Activated B cell treated with CpG ODN at 0.5 μM for 24 hours (primary cell): ENCODE results near the gene EIF5A. TPM values are rescaled to one million over a fixed set of nuclear protein-coding genes. Genes with fewer than 3 reads are reported as not detected.
A peak's percentile ranks its signal among the peaks of the same experiment; 100 is the strongest.
"Not testable (repeated sequence)": the region's sequence is repeated elsewhere in the genome, so short reads cannot be mapped to it uniquely, and the experiment has no call there.

ENCODE experiments used
- ATAC-seq: fragments of 200-7000 bp; cut with Tn5 transposase; one replicate; pipeline ENCODE4 v1.10.0; 2021; ENCODE audit warnings: low read depth, mild to moderate bottlenecking, moderate library complexity
- CTCF ChIA-PET: fragments of 350-600 bp; sonication (Branson Sonifier 250); formaldehyde crosslinking; loops from one replicate; lab custom pipeline; 2021; ENCODE audit warnings: antibody characterized with exemption; lab: Charles Lee
- POLR2A ChIA-PET: fragments of 350-600 bp; sonication (Branson Sonifier 250); formaldehyde crosslinking; loops from one replicate; lab custom pipeline; 2021; ENCODE audit warnings: antibody characterized with exemption; lab: Charles Lee
- DNase-seq: peaks from one replicate; pipeline ENCODE4 v3.0.0; 2022
- H3K27ac Mint-ChIP-seq: one replicate; pipeline ENCODE4 v1.8.0; 2020; ENCODE audit warnings: mixed read lengths
- H3K27me3 Mint-ChIP-seq: one replicate; pipeline ENCODE4 v1.8.0; 2021; ENCODE audit warnings: mixed read lengths
- H3K36me3 Mint-ChIP-seq: one replicate; pipeline ENCODE4 v1.8.0; 2021; ENCODE audit warnings: low read depth, mixed read lengths
- H3K4me1 Mint-ChIP-seq: one replicate; pipeline ENCODE4 v1.8.0; 2021; ENCODE audit warnings: mixed read lengths
- H3K4me3 Mint-ChIP-seq: one replicate; pipeline ENCODE4 v1.8.0; 2020; ENCODE audit warnings: mild to moderate bottlenecking, mixed read lengths
- H3K9me3 Mint-ChIP-seq: one replicate; pipeline ENCODE4 v1.8.0; 2020; ENCODE audit warnings: mixed read lengths
- intact Hi-C: fragments of 100-400 bp; cut with micrococcal nuclease; formaldehyde crosslinking; loops from one replicate; pipeline ENCODE4 v1.15.1; 2024
- total RNA-seq: library from RNA; stranded (reverse); gene quantifications from 2 replicates; pipeline ENCODE4 v1.2.3, GENCODE V29; 2022
- TF ChIP-seq, protein P1 (sequence below): fragments of 200-600 bp; IDR thresholded peaks from one replicate; pipeline ENCODE4 v1.8.0; 2022; ENCODE audit warnings: antibody characterized with exemption, mild to moderate bottlenecking

EIF5A gene
- total RNA-seq, 1 donor from 2014 or later: 656 TPM

DNA sequence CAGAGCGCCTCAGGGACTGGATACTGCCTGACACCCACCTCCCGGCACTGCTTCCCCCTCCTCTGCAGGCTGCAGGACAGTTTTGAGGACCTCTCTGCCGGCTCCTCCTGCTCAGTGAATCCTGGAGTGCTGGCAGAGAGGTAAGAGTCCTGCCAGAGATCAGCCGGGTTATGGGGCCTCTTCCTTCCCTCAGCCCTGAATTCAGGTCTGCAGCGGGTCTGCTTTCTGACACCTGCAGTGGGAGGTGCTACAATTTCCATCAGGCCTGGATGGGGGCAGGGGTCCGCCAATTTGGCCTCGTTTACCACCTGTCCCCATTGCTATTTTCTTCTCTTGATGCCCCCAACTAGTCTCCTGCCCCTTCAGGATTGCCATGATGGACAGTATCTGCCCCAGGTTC, 24.7 kb downstream of the EIF5A start:
- intact Hi-C loops: no loop called here
- DNase-seq: no peak
- POLR2A ChIA-PET: interaction anchor here (0.7 to 1.0 kb wide), 2 partner anchors 19 to 242 kb away, joined by 3 read pairs; no protein-coding TSS in a partner anchor
- peaks cover 14% of the 10 kb centered on the region for H3K36me3 Mint-ChIP-seq
- CTCF ChIA-PET: no interaction called here
- H3K27me3 Mint-ChIP-seq: no peaks in the 10 kb centered on the region
- TF ChIP-seq, protein P1, sequence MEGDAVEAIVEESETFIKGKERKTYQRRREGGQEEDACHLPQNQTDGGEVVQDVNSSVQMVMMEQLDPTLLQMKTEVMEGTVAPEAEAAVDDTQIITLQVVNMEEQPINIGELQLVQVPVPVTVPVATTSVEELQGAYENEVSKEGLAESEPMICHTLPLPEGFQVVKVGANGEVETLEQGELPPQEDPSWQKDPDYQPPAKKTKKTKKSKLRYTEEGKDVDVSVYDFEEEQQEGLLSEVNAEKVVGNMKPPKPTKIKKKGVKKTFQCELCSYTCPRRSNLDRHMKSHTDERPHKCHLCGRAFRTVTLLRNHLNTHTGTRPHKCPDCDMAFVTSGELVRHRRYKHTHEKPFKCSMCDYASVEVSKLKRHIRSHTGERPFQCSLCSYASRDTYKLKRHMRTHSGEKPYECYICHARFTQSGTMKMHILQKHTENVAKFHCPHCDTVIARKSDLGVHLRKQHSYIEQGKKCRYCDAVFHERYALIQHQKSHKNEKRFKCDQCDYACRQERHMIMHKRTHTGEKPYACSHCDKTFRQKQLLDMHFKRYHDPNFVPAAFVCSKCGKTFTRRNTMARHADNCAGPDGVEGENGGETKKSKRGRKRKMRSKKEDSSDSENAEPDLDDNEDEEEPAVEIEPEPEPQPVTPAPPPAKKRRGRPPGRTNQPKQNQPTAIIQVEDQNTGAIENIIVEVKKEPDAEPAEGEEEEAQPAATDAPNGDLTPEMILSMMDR: no peak
- H3K4me3 Mint-ChIP-seq: peak overlapping the region; percentile 16
- H3K4me1 Mint-ChIP-seq: peaks cover 60% of the 10 kb centered on the region
- H3K27ac Mint-ChIP-seq: peak overlapping the region; percentile 78
- no peaks in the 10 kb centered on the region for H3K9me3 Mint-ChIP-seq
- ATAC-seq: no peak

DNA sequence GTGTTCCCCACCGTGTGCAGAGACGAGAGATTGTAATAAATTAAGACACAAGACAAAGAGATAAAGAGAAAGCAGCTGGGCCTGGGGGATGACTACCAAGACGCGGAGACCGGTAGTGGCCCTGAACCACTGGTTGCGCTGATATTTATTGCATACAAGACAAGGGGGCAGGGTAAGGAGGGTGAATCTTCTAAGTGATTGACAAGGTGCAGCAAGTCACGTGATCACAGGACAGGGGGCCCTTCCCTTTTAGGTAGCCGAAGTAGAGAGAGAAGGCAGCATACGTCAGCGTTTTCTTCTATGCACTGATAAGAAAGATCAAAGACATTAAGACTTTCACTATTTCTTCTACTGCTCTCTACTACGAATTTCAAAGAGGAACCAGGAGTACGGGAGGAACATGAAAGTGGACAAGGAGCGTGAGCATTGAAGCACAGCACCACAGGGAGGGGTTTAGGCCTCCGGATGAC, 25.2 kb downstream of the EIF5A start:
- CTCF ChIA-PET, ATAC-seq, H3K27me3 Mint-ChIP-seq, intact Hi-C loops, DNase-seq, H3K9me3 Mint-ChIP-seq: not testable (repeated sequence)
- H3K36me3 Mint-ChIP-seq: peaks cover 16% of the 10 kb centered on the region
- POLR2A ChIA-PET: interaction anchor here (0.7 to 1.0 kb wide), 2 partner anchors 18 to 241 kb away, joined by 3 read pairs; no protein-coding TSS in a partner anchor
- peak overlapping the region; percentile 16 for H3K4me3 Mint-ChIP-seq
- peak overlapping the region; percentile 78 for H3K27ac Mint-ChIP-seq
- peaks cover 65% of the 10 kb centered on the region for H3K4me1 Mint-ChIP-seq

DNA sequence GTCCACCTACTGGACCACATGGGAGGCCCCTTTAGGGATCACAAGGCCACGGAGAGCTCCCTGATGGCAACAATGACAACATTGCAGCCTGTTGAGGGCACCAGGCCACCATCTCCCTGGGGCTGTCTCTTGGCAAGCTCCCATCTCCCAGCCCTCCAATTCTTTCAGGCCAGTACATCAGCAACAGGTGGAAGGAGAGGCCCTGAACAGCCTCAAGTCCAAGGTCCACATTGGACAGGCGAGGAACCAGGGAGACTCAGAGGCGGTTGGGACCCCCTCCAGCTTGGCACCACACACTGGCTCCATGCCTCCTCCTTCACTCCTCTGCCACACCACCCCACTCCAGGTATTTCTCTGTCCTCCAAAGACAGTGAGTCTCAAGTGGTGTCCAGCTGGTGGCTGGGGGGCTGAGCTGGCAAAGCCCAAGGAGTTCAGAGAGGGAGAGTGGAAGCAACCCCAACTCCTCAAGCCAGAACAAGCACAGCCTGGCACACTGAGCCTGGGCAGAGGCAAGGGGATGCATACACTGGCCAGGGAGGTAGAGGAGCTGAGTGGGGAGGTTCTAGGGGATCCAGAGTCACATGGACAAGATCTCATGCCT, 27.6 kb downstream of the EIF5A start:
- ChIA-PET CTCF (interaction anchor here (1.4 to 3.7 kb wide), 5 partner anchors 10 to 179 kb away, joined by 3 to 21 read pairs (median 14); no protein-coding TSS in a partner anchor), POLR2A (interaction anchor here (0.8 to 3.4 kb wide), 6 partner anchors 21 to 149 kb away, joined by 3 to 35 read pairs (median 4); partner anchors contain the start of genes GPS2 and POLR2A)
- ATAC-seq: no peak
- H3K27me3 Mint-ChIP-seq: no peaks in the 10 kb centered on the region
- peaks cover 18% of the 10 kb centered on the region for H3K36me3 Mint-ChIP-seq
- intact Hi-C loops: no loop called here
- peaks cover 58% of the 10 kb centered on the region for H3K4me1 Mint-ChIP-seq
- peak overlapping the region; percentile 85 for H3K4me3 Mint-ChIP-seq
- TF ChIP-seq, protein P1: no peak
- H3K27ac Mint-ChIP-seq: peak overlapping the region; percentile 98
- no peak for DNase-seq
- H3K9me3 Mint-ChIP-seq: no peaks in the 10 kb centered on the region

DNA sequence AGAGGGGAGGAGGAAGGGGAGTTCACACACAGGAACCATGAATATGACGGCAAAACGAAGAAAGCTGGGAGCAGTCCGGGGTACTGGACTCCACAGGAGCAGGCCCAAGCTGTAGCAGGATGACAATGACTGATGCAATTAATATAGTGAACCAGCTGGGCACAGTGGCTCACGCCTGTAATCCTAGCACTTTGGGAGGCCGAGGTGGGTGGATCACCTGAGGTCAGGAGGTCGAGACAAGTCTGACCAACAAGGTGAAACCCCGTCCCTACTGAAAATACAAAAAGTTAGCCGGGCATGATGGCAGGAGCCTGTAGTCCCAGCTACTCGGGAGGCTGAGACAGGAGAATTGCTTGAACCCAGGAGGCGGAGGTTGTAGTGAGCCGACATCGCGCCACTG, 28.3 kb downstream of the EIF5A start:
- H3K9me3 Mint-ChIP-seq, ATAC-seq, DNase-seq, H3K27me3 Mint-ChIP-seq: not testable (repeated sequence)
- Mint-ChIP-seq H3K36me3 (peaks cover 21% of the 10 kb centered on the region), H3K4me1 (peaks cover 53% of the 10 kb centered on the region), H3K27ac (peak overlapping the region; percentile 98), H3K4me3 (peak overlapping the region; percentile 85)
- ChIA-PET POLR2A (interaction anchor here (0.6 to 3.4 kb wide), 33 partner anchors 10 to 837 kb away, joined by 3 to 48 read pairs (median 5); partner anchors contain the start of genes CD68, DVL2, FXR2 and GABARAP), CTCF (interaction anchor here (0.8 to 3.7 kb wide), 10 partner anchors 10 to 290 kb away, joined by 3 to 21 read pairs (median 6); partner anchors contain the start of gene SLC2A4)
- intact Hi-C loops: loop anchor here (1.0 kb wide), 1 partner anchor 15 kb away; no protein-coding TSS in a partner anchor

DNA sequence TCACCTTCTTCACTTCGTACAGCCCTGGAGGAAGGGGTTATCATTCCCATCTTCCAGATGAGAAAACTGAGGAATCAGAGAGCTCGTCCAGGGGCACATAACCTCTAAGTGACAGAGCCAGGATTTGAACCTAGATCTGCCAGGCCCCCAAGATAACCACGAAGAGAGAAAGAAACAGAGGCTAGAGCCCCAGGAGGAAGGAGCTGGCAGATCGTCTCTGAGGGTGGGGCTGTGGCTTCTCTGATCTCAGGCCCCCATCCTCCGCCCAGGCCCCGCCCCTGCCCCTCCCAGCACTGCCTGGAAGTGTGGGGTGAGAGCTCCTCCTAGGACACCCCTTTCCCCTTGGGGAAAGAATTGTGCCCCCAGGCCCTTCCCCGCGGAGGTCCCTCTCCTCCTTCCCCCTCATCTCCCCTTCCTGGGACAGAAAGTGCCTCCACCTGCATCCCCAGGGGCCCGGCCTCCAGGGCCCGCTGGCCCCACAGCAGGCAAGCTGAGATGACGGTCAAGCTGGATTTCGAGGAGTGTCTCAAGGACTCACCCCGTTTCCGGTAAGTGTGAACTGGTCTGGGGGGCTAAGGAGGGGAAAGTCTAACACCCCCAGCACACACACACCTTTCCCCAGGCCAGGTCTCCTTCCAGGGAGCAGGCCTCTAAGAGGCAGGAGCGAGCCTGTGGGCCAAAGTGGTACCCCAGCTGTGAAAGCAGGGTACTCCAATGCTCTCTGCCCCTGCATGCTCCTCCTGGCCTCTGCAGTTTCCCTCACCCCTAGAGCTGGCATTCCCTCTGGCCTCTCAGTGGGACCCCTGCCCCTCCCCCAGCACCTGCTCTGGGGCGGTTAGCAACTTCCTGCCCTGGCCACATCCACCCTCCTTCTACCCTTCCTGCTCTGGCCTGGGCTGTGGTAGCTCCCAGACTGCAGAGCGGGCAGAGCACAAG, 29.1 kb downstream of the EIF5A start, which contains the start of gene ACAP1:
ACAP1 (plus strand) TSS at position 290 of the 936 bp plus-strand sequence; CDS start at position 496, 206 bp downstream.
- Mint-ChIP-seq H3K36me3 (peaks cover 26% of the 10 kb centered on the region), H3K9me3 (no peaks in the 10 kb centered on the region), H3K27ac (peak within 1 kb of the TSS; percentile 98), H3K4me1 (peaks cover 49% of the 10 kb centered on the region), H3K27me3 (no peaks in the 10 kb centered on the region), H3K4me3 (peak within 1 kb of the TSS; percentile 85)
- TF ChIP-seq, protein P1: no peak
- POLR2A ChIA-PET: interaction anchor here (0.6 to 3.4 kb wide), 35 partner anchors 9 to 837 kb away, joined by 3 to 48 read pairs (median 5); partner anchors contain the start of genes ACADVL, CD68, DLG4 and DVL2
- DNase-seq (peak; percentile 67), ATAC-seq (peak; percentile 96)
- CTCF ChIA-PET: interaction anchor here (0.7 to 3.8 kb wide), 15 partner anchors 9 to 291 kb away, joined by 3 to 21 read pairs (median 5); partner anchors contain the start of gene SLC2A4
- intact Hi-C loops: loop anchor here (1.0 kb wide), 2 partner anchors 7 to 14 kb away; partner anchors contain the start of gene NEURL4

DNA sequence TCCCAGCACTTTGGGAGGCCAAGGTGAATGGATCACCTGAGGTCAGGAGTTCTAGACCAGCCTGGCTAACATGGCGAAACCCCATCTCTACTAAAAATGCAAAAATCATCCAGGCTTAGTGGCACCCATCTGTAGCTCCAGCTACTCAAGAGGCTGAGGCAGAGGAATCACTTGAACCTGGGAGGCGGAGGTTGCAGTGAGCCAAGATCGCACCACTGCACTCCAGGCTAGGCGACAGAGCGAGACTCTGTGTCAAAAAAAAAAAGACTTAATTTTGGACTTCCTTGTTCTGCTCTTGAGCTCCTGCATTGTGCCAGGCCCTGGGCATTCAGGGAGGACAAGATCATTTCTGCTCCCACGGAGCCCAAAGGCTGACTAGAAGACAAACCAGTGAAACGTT, 30.2 kb downstream of the EIF5A start:
- Mint-ChIP-seq H3K36me3 (peaks cover 35% of the 10 kb centered on the region), H3K4me1 (peaks cover 43% of the 10 kb centered on the region), H3K27ac (peak overlapping the region; percentile 98), H3K4me3 (peak overlapping the region; percentile 85)
- intact Hi-C loops: loop anchor here (1.0 kb wide), 1 partner anchor 8 kb away; the partner anchor contains the start of gene NEURL4
- not testable (repeated sequence) for H3K9me3 Mint-ChIP-seq, H3K27me3 Mint-ChIP-seq, DNase-seq
- POLR2A ChIA-PET: interaction anchor here (0.7 to 3.4 kb wide), 21 partner anchors 8 to 349 kb away, joined by 3 to 48 read pairs (median 10); partner anchors contain the start of genes CD68, DVL2, GABARAP and GPS2
- CTCF ChIA-PET: interaction anchor here (0.5 to 3.8 kb wide), 11 partner anchors 8 to 652 kb away, joined by 3 to 21 read pairs (median 6); no protein-coding TSS in a partner anchor
- ATAC-seq: peak; percentile 22
